ENCODE results near the gene LSM6. TPM values are rescaled to one million over a fixed set of nuclear protein-coding genes. Genes with fewer than 3 reads are reported as not detected.

LSM6 gene
- total RNA-seq, 1 experiment from 2014 or later: 99.4 TPM

Other genes with a start within 250 kb of the LSM6 start
- gene ZNF827, start 236.9 kb upstream of the LSM6 start, total RNA-seq (2014; rRNA removed; shearing (Covaris generic)): 10.8 and 14.1 TPM in 2 replicates
- gene REELD1, start 38.8 kb downstream of the LSM6 start, total RNA-seq (2014; rRNA removed; shearing (Covaris generic)): not detected in 2 replicates

Measured in A172 (cell line).